K562 (cell line): ENCODE data around the gene TUBA1B. TPM values are rescaled to one million over a fixed set of nuclear protein-coding genes. Genes with fewer than 3 reads are reported as not detected.

Experiments used
- ATF7 ChIP-seq: fragments of 450-650 bp; IDR thresholded peaks from 2 replicates; pipeline ENCODE4 v1.7.1; 2014; ENCODE audit warnings: mild to moderate bottlenecking, moderate library complexity
- CBX1 ChIP-seq: sonication (generic); IDR thresholded peaks from 2 replicates; pipeline ENCODE4 v1.6.1; 2016; ENCODE audit warnings: antibody characterized with exemption, low read depth, mild to moderate bottlenecking
- CCNT2 ChIP-seq: IDR thresholded peaks from 2 replicates; pipeline ENCODE4 v1.6.1; 2011; ENCODE audit warnings: borderline replicate concordance, low read depth, mild to moderate bottlenecking, moderate library complexity, mixed read lengths, low read length; ENCODE audit not compliant: insufficient read length; ENCODE audit errors: extremely low read depth
- CREB3 ChIP-seq: fragments of 450-650 bp; conservative IDR thresholded peaks from 2 replicates; pipeline ENCODE4 v1.6.1; 2016; ENCODE audit warnings: missing genetic modification characterization, low read depth, mild to moderate bottlenecking, missing compliant biosample characterization, moderate library complexity
- CREBBP ChIP-seq: IDR thresholded peaks from one replicate; pipeline ENCODE4 v1.6.1; 2012; ENCODE audit warnings: low read depth, mild to moderate bottlenecking, control low read depth, inconsistent platforms, low read length
- CREM ChIP-seq: IDR thresholded peaks from 2 replicates; pipeline ENCODE4 v1.6.1; 2014; ENCODE audit warnings: antibody characterized with exemption, low read depth
- ETV5 ChIP-seq: sonication (generic); formaldehyde crosslinking; IDR thresholded peaks from 2 replicates; pipeline ENCODE4 v1.4.0; 2020; ENCODE audit warnings: low read depth, mild to moderate bottlenecking, missing genetic modification reagents
- GATA2 ChIP-seq: sonication (generic); formaldehyde crosslinking; IDR thresholded peaks from 2 replicates; pipeline ENCODE4 v1.4.0; 2020; ENCODE audit warnings: mild to moderate bottlenecking, missing genetic modification reagents
- HMG20A ChIP-seq: fragments of 450-650 bp; formaldehyde crosslinking; conservative IDR thresholded peaks from 2 replicates; pipeline ENCODE4 v1.4.0; 2020; ENCODE audit warnings: mild to moderate bottlenecking, mixed read lengths
- HMGN3 ChIP-seq: IDR thresholded peaks from 2 replicates; pipeline ENCODE4 v1.6.1; 2011; ENCODE audit warnings: borderline replicate concordance, low read depth, mild to moderate bottlenecking, mixed read lengths, low read length; ENCODE audit not compliant: insufficient read length; ENCODE audit errors: extremely low read depth
- LEF1 ChIP-seq: fragments of 450-650 bp; IDR thresholded peaks from 2 replicates; pipeline ENCODE4 v1.6.1; 2016; ENCODE audit warnings: mild to moderate bottlenecking
- MAFF ChIP-seq: IDR thresholded peaks from 2 replicates; pipeline ENCODE4 v1.6.1; 2012; ENCODE audit warnings: low read length, improper control_type of control experiment
- NFE2 ChIP-seq: IDR thresholded peaks from 2 replicates; pipeline ENCODE4 v1.6.1; 2014; ENCODE audit warnings: antibody characterized with exemption, low read depth
- PREB ChIP-seq: sonication (generic); formaldehyde crosslinking; IDR thresholded peaks from 2 replicates; pipeline ENCODE4 v1.8.1; 2023; ENCODE audit warnings: mild to moderate bottlenecking, missing genetic modification reagents
- SNAPC5 ChIP-seq: fragments of 250-450 bp; sonication (Bioruptor Pico); IDR thresholded peaks from 2 replicates; pipeline ENCODE4 v1.8.0; 2021; ENCODE audit warnings: moderate library complexity, mild to moderate bottlenecking, inconsistent platforms
- SOX6 ChIP-seq: fragments of 450-650 bp; IDR thresholded peaks from 2 replicates; pipeline ENCODE4 v1.6.1; 2014; ENCODE audit warnings: mild to moderate bottlenecking
- STAG1 ChIP-seq: sonication (generic); formaldehyde crosslinking; IDR thresholded peaks from 2 replicates; pipeline ENCODE4 v1.5.0; 2020; ENCODE audit warnings: missing genetic modification reagents, borderline replicate concordance
- THRAP3 ChIP-seq: fragments of 450-650 bp; IDR thresholded peaks from 2 replicates; pipeline ENCODE4 v1.6.1; 2016; ENCODE audit warnings: mild to moderate bottlenecking, inconsistent platforms, borderline replicate concordance
- TRIM24 ChIP-seq, 2 experiments: fragments of 450-650 bp; IDR thresholded peaks; 2 replicates each; pipeline ENCODE4 v1.6.1; 2016
- ZNF12 ChIP-seq: sonication (generic); formaldehyde crosslinking; IDR thresholded peaks from 2 replicates; pipeline ENCODE4 v1.4.0; 2020; ENCODE audit warnings: mild to moderate bottlenecking, missing genetic modification reagents
- ZNF133 ChIP-seq: fragments of 250-450 bp; sonication (Bioruptor Pico); IDR thresholded peaks from 2 replicates; pipeline ENCODE4 v1.4.0; 2020; ENCODE audit warnings: mild to moderate bottlenecking
- ZNF165 ChIP-seq: fragments of 250-450 bp; sonication (Bioruptor Pico); IDR thresholded peaks from 2 replicates; pipeline ENCODE4 v1.4.0; 2020; ENCODE audit warnings: borderline replicate concordance
- ZNF197 ChIP-seq: fragments of 200-800 bp; sonication (Bioruptor generic); IDR thresholded peaks from 2 replicates; pipeline ENCODE4 v1.6.1; 2016; ENCODE audit warnings: low read depth, missing genetic modification characterization, missing compliant biosample characterization
- ZNF57 ChIP-seq: fragments of 450-650 bp; formaldehyde crosslinking; IDR thresholded peaks from 2 replicates; pipeline ENCODE4 v1.4.0; 2020; ENCODE audit warnings: mild to moderate bottlenecking, moderate library complexity
- polyA plus RNA-seq, 8 experiments: library from polyadenylated mRNA; depleted of rRNA in 4 of 8; stranded (reverse) in 5 of 8; unstranded in 3 of 8; fragments of >200 nt; fragmentation: Nextera tagmentation in 2 of 8; fragmentation: Illumina TruSeq in 1 of 8; extraction: Ambion mirVana in 2 of 8; extraction: Trizol in 1 of 8; gene quantifications; 2 replicates each; pipeline versions ENCODE4 v1.2.1 to v1.2.3, GENCODE V29; 2011 to 2014; ENCODE audit warnings: inconsistent platforms in 1 of 8, missing spikeins in 1 of 8
- total RNA-seq, 7 experiments: library from RNA; depleted of rRNA in 6 of 7; stranded (reverse); fragments of >200 nt in 6 of 7; fragmentation: Illumina TruSeq in 2 of 7; extraction: Trizol in 2 of 7; gene quantifications; 2 replicates each; pipeline versions ENCODE4 v1.2.1 to v1.2.3, GENCODE V29; 2011 to 2021; ENCODE audit warnings: low replicate concordance in 1 of 7
- TF ChIP-seq, protein P1 (sequence below), 2 experiments: IDR thresholded peaks; 2 replicates each; pipeline ENCODE4 v1.6.1; 2011; ENCODE audit warnings: borderline replicate concordance in 1 of 2, control low read depth in 1 of 2, low read depth in 1 of 2, low read length in 1 of 2, mild to moderate bottlenecking in 1 of 2, mixed read lengths in 1 of 2, moderate library complexity in 1 of 2; ENCODE audit not compliant: insufficient read depth in 1 of 2, insufficient read length in 1 of 2, poor library complexity in 1 of 2, severe bottlenecking in 1 of 2; ENCODE audit errors: extremely low read depth in 1 of 2

TUBA1B gene
- total and polyA plus RNA-seq, 9 of the 15 experiments (the other 6 are each of a cell fraction or from before 2014, with no cell fraction given), result 2,189 to 4,624 (median 2,628) TPM

GRCh38 chr12:49092086-49092815, 38.9 kb downstream of the TUBA1B start (continued):
- peak; percentile 74 to 85 for TF ChIP-seq TRIM24 (IDR thresholded peaks at IDR 0.05)
- peak; percentile 92 for TF ChIP-seq SOX6
- no peak for TF ChIP-seq HMG20A (CRISPR knock-in tag)
- TF ChIP-seq SNAPC5 (CRISPR knock-in tag), result no peak
- peak; percentile 95 for TF ChIP-seq LEF1
- peak; percentile 98 for TF ChIP-seq HMGN3
- TF ChIP-seq, protein P1, sequence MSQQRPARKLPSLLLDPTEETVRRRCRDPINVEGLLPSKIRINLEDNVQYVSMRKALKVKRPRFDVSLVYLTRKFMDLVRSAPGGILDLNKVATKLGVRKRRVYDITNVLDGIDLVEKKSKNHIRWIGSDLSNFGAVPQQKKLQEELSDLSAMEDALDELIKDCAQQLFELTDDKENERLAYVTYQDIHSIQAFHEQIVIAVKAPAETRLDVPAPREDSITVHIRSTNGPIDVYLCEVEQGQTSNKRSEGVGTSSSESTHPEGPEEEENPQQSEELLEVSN (IDR thresholded peaks at IDR 0.05; ENCODE audit: borderline replicate concordance in 1 of 2, extremely low read depth in 1 of 2, insufficient read depth in 1 of 2, insufficient read length in 1 of 2, low read depth in 1 of 2, low read length in 1 of 2, poor library complexity in 1 of 2, severe bottlenecking in 1 of 2), result peak; percentile 68 to 85
- TF ChIP-seq ZNF12 (CRISPR knock-in tag), result 0 out of 2 replicates have a peak, but pooled peaks have one; percentile 61
- no peak for TF ChIP-seq ZNF165 (CRISPR knock-in tag)
- TF ChIP-seq STAG1 (CRISPR knock-in tag), result no peak
- peak; percentile 95 for TF ChIP-seq CCNT2
- no peak for TF ChIP-seq CREB3 (tag)
- peak; percentile 76; the same call in 1 of the 2 replicates for TF ChIP-seq PREB (CRISPR knock-in tag)
- TF ChIP-seq ZNF57 (CRISPR knock-in tag), result no peak
- no peak for TF ChIP-seq ZNF133 (CRISPR knock-in tag)
- no peak for TF ChIP-seq CBX1
- TF ChIP-seq NFE2, result no peak; the same call in 1 of the 2 replicates
- peak; percentile 84 for TF ChIP-seq ETV5
- no peak for TF ChIP-seq CREBBP
- TF ChIP-seq THRAP3, result no peak
- TF ChIP-seq MAFF, result no peak
- TF ChIP-seq GATA2 (CRISPR knock-in tag), result peak; percentile 99
- peak; percentile 88; the same call in 1 of the 2 replicates for TF ChIP-seq ZNF197 (CRISPR knock-in tag)
- TF ChIP-seq CREM, result peak; percentile 79
- peak; percentile 97 for TF ChIP-seq ATF7
